Osteoblast (primary cell): ENCODE data around the gene MEX3C. TPM values are rescaled to one million over a fixed set of nuclear protein-coding genes. Genes with fewer than 3 reads are reported as not detected.
A peak's percentile ranks its signal among the peaks of the same experiment; 100 is the strongest.

Experiments used
- DNase-seq: peaks from one replicate; pipeline ENCODE4 v3.0.0; 2011; ENCODE audit warnings: low spot score, mixed read lengths; ENCODE audit not compliant: insufficient read length; ENCODE audit errors: missing footprints
- H2AFZ ChIP-seq: 2 replicates; pipeline ENCODE4 v1.6.0; 2011; ENCODE audit warnings: mild to moderate bottlenecking, low read length
- H3K27ac ChIP-seq: 2 replicates; pipeline ENCODE4 v1.5.1; 2011; ENCODE audit warnings: mild to moderate bottlenecking, low read depth, low read length, moderate library complexity
- H3K27me3 ChIP-seq: 2 replicates; pipeline ENCODE4 v1.6.0; 2012; ENCODE audit warnings: mild to moderate bottlenecking, control low read depth, inconsistent platforms, low read length, moderate library complexity; ENCODE audit not compliant: insufficient read depth
- H3K36me3 ChIP-seq: 2 replicates; pipeline ENCODE4 v1.5.1; 2011; ENCODE audit warnings: mild to moderate bottlenecking, low read length, control low read depth, moderate library complexity; ENCODE audit not compliant: insufficient read depth
- H3K4me1 ChIP-seq: 2 replicates; pipeline ENCODE4 v1.5.1; 2011; ENCODE audit warnings: mild to moderate bottlenecking, low read length, control low read depth, moderate library complexity; ENCODE audit not compliant: insufficient read depth
- H3K4me2 ChIP-seq: 2 replicates; pipeline ENCODE4 v1.6.0; 2011; ENCODE audit warnings: mild to moderate bottlenecking, low read length; ENCODE audit not compliant: insufficient read depth
- H3K4me3 ChIP-seq: fragments of 200-600 bp; sonication (generic); 3 replicates; pipeline ENCODE4 v1.5.1; 2012; ENCODE audit warnings: mild to moderate bottlenecking, low read length, inconsistent platforms; ENCODE audit not compliant: insufficient read depth
- H3K79me2 ChIP-seq: 2 replicates; pipeline ENCODE4 v1.6.0; 2012; ENCODE audit warnings: mild to moderate bottlenecking, low read length, control low read depth, inconsistent platforms; ENCODE audit not compliant: insufficient read depth
- H3K9me3 ChIP-seq: 2 replicates; pipeline ENCODE4 v1.5.1; 2011; ENCODE audit warnings: low read depth, low read length, control low read depth
- H4K20me1 ChIP-seq: 2 replicates; pipeline ENCODE4 v1.6.0; 2012; ENCODE audit warnings: mild to moderate bottlenecking, low read length, control low read depth; ENCODE audit not compliant: insufficient read depth
- CTCF ChIP-seq: IDR thresholded peaks from 2 replicates; pipeline ENCODE4 v1.5.1; 2011; ENCODE audit warnings: mild to moderate bottlenecking, low read depth, low read length, moderate library complexity; ENCODE audit errors: extremely low read depth
- total RNA-seq: library from RNA; depleted of rRNA; stranded (reverse); fragments of >200 nt; gene quantifications from 2 replicates; pipeline ENCODE4 v1.2.3, GENCODE V29; 2012

The MEX3C gene
- total RNA-seq, 1 donor: 41.6 TPM

- H3K9me3 ChIP-seq: no peaks in the 10 kb centered on the region
- no peak overlapping the region for H2AFZ ChIP-seq
- TF ChIP-seq CTCF: no peak
- H3K4me2 ChIP-seq: no peak overlapping the region
- peak; percentile 22 for DNase-seq
- H3K4me1 ChIP-seq: no peaks in the 10 kb centered on the region
- H4K20me1 ChIP-seq: no peaks in the 10 kb centered on the region
- no peak overlapping the region for H3K4me3 ChIP-seq
- H3K27me3 ChIP-seq: no peaks in the 10 kb centered on the region
- no peaks in the 10 kb centered on the region for H3K36me3 ChIP-seq
- H3K79me2 ChIP-seq: no peaks in the 10 kb centered on the region
- H3K27ac ChIP-seq: no peak overlapping the region
Observed at GRCh38 chr18:51226587-51227350, 29.3 kb upstream of the MEX3C start.

GRCh38 chr18:51226068-51226467 is 28.6 kb upstream of the MEX3C start:
- no peak for DNase-seq
- Histone ChIP-seq H3K9me3 (no peaks in the 10 kb centered on the region), H3K4me3 (no peak overlapping the region)

GRCh38 chr18:51212606-51213005 is 15.1 kb upstream of the MEX3C start:
- H3K4me2 ChIP-seq: no peak overlapping the region
- H3K79me2 ChIP-seq: no peaks in the 10 kb centered on the region
- H3K27me3 ChIP-seq: no peaks in the 10 kb centered on the region
- no peak overlapping the region for H3K4me3 ChIP-seq
- no peaks in the 10 kb centered on the region for H4K20me1 ChIP-seq
- no peak overlapping the region for H2AFZ ChIP-seq
- H3K9me3 ChIP-seq: no peaks in the 10 kb centered on the region
- DNase-seq: no peak
- no peak overlapping the region for H3K27ac ChIP-seq
- no peaks in the 10 kb centered on the region for H3K36me3 ChIP-seq
- peaks cover 9% of the 10 kb centered on the region for H3K4me1 ChIP-seq
- TF ChIP-seq CTCF: no peak

More at GRCh38 chr18:51226068-51226467, 28.6 kb upstream of the MEX3C start:
- TF ChIP-seq CTCF: no peak
- H2AFZ ChIP-seq: no peak overlapping the region
- no peak overlapping the region for H3K4me2 ChIP-seq
- H3K27ac ChIP-seq: no peak overlapping the region
- H4K20me1 ChIP-seq: no peaks in the 10 kb centered on the region
- no peaks in the 10 kb centered on the region for H3K79me2 ChIP-seq
- H3K36me3 ChIP-seq: no peaks in the 10 kb centered on the region
- no peaks in the 10 kb centered on the region for H3K27me3 ChIP-seq
- H3K4me1 ChIP-seq: no peaks in the 10 kb centered on the region

- Histone ChIP-seq H3K4me3 (no peak overlapping the region), H3K79me2 (no peaks in the 10 kb centered on the region), H2AFZ (peak overlapping the region; percentile 6), H3K4me1 (peaks cover 9% of the 10 kb centered on the region), H3K9me3 (no peaks in the 10 kb centered on the region), H3K27ac (no peak overlapping the region), H4K20me1 (no peaks in the 10 kb centered on the region), H3K4me2 (peak overlapping the region; percentile 47), H3K36me3 (no peaks in the 10 kb centered on the region), H3K27me3 (no peaks in the 10 kb centered on the region)
- TF ChIP-seq CTCF: no peak
- DNase-seq: peak; percentile 75
Observed at GRCh38 chr18:51211552-51211951, 14.1 kb upstream of the MEX3C start.
